Activated B cell treated with CpG ODN at 0.5 μM for 24 hours (primary cell): ENCODE measurements around the gene ACSS1. TPM values are rescaled to one million over a fixed set of nuclear protein-coding genes. Genes with fewer than 3 reads are reported as not detected.

ENCODE experiments used
- ATAC-seq: fragments of 200-7000 bp; cut with Tn5 transposase; one replicate; pipeline ENCODE4 v1.10.0; 2021; ENCODE audit warnings: low read depth, mild to moderate bottlenecking, moderate library complexity
- CTCF ChIA-PET: fragments of 350-600 bp; sonication (Branson Sonifier 250); formaldehyde crosslinking; loops from one replicate; lab custom pipeline; 2021; ENCODE audit warnings: antibody characterized with exemption; lab: Charles Lee
- POLR2A ChIA-PET: fragments of 350-600 bp; sonication (Branson Sonifier 250); formaldehyde crosslinking; loops from one replicate; lab custom pipeline; 2021; ENCODE audit warnings: antibody characterized with exemption; lab: Charles Lee
- DNase-seq: peaks from one replicate; pipeline ENCODE4 v3.0.0; 2022
- H3K27ac Mint-ChIP-seq: one replicate; pipeline ENCODE4 v1.8.0; 2020; ENCODE audit warnings: mixed read lengths
- H3K27me3 Mint-ChIP-seq: one replicate; pipeline ENCODE4 v1.8.0; 2021; ENCODE audit warnings: mixed read lengths
- H3K36me3 Mint-ChIP-seq: one replicate; pipeline ENCODE4 v1.8.0; 2021; ENCODE audit warnings: low read depth, mixed read lengths
- H3K4me1 Mint-ChIP-seq: one replicate; pipeline ENCODE4 v1.8.0; 2021; ENCODE audit warnings: mixed read lengths
- H3K4me3 Mint-ChIP-seq: one replicate; pipeline ENCODE4 v1.8.0; 2020; ENCODE audit warnings: mild to moderate bottlenecking, mixed read lengths
- H3K9me3 Mint-ChIP-seq: one replicate; pipeline ENCODE4 v1.8.0; 2020; ENCODE audit warnings: mixed read lengths
- intact Hi-C: fragments of 100-400 bp; cut with micrococcal nuclease; formaldehyde crosslinking; loops from one replicate; pipeline ENCODE4 v1.15.1; 2024
- total RNA-seq: library from RNA; stranded (reverse); gene quantifications from 2 replicates; pipeline ENCODE4 v1.2.3, GENCODE V29; 2022
- TF ChIP-seq, protein P1 (sequence below): fragments of 200-600 bp; IDR thresholded peaks from one replicate; pipeline ENCODE4 v1.8.0; 2022; ENCODE audit warnings: antibody characterized with exemption, mild to moderate bottlenecking

Gene ACSS1
- total RNA-seq, 1 donor from 2014 or later, result 34.4 TPM

DNA sequence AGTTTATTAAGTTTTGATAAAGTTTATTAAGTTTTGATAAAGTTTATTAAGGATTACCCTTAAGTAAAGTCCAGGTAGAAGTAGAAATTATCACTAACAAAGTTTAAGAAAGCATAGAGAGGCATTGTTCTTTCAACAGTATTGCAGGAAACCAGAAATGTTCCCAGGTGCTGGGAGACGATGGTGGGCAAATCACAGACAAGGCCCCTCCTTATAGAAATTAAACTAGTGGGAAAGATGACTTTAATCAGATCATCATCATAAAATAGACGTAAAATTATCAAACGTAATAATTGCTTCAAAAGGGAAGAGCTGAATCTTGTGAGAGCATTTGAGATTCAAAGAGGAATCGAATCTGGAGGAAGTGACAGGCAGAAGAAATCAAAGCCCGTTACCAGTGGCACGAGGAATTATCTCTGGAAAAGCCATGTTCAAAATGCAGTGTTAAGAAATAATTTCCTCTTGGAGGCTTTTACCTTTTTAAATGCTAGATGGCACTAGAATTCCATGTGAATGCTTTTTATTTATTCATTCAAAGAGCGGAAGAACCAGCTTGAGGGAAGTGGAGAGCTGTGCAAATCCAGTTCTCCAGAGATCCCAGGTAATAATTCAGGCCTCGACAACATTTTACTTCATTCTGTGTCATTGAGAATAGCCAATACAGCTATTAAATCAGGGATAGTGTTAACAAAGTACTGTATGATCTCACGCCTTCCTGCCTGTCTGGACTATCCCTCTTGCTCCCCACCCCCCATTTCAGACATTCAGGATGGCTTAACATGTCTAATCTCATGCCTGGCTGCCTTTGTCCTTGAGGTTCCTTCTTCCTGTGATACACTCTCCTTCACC is 64.4 kb downstream of the ACSS1 start:
- peak overlapping the region; percentile 95 for H3K27ac Mint-ChIP-seq
- intact Hi-C loops, result loop anchor here (1.0 to 5.0 kb wide), 6 partner anchors 253 to 1643 kb away; partner anchors contain the start of genes NANP and NXT1
- ATAC-seq (no peak), DNase-seq (no peak)
- H3K4me1 Mint-ChIP-seq, result peaks cover 45% of the 10 kb centered on the region
- CTCF ChIA-PET, result interaction anchor here (1.0 to 4.7 kb wide), 8 partner anchors 11 to 406 kb away, joined by 3 to 113 read pairs (median 6); no protein-coding TSS in a partner anchor
- no peaks in the 10 kb centered on the region for H3K9me3 Mint-ChIP-seq
- H3K27me3 Mint-ChIP-seq, result no peaks in the 10 kb centered on the region
- H3K4me3 Mint-ChIP-seq, result peak overlapping the region; percentile 92
- TF ChIP-seq, protein P1, sequence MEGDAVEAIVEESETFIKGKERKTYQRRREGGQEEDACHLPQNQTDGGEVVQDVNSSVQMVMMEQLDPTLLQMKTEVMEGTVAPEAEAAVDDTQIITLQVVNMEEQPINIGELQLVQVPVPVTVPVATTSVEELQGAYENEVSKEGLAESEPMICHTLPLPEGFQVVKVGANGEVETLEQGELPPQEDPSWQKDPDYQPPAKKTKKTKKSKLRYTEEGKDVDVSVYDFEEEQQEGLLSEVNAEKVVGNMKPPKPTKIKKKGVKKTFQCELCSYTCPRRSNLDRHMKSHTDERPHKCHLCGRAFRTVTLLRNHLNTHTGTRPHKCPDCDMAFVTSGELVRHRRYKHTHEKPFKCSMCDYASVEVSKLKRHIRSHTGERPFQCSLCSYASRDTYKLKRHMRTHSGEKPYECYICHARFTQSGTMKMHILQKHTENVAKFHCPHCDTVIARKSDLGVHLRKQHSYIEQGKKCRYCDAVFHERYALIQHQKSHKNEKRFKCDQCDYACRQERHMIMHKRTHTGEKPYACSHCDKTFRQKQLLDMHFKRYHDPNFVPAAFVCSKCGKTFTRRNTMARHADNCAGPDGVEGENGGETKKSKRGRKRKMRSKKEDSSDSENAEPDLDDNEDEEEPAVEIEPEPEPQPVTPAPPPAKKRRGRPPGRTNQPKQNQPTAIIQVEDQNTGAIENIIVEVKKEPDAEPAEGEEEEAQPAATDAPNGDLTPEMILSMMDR, result no peak
- POLR2A ChIA-PET, result interaction anchor here (1.0 to 3.3 kb wide), 6 partner anchors 45 to 1644 kb away, joined by 3 to 35 read pairs (median 7); partner anchors contain the start of gene ACSS1
- H3K36me3 Mint-ChIP-seq, result peaks cover 16% of the 10 kb centered on the region

DNA sequence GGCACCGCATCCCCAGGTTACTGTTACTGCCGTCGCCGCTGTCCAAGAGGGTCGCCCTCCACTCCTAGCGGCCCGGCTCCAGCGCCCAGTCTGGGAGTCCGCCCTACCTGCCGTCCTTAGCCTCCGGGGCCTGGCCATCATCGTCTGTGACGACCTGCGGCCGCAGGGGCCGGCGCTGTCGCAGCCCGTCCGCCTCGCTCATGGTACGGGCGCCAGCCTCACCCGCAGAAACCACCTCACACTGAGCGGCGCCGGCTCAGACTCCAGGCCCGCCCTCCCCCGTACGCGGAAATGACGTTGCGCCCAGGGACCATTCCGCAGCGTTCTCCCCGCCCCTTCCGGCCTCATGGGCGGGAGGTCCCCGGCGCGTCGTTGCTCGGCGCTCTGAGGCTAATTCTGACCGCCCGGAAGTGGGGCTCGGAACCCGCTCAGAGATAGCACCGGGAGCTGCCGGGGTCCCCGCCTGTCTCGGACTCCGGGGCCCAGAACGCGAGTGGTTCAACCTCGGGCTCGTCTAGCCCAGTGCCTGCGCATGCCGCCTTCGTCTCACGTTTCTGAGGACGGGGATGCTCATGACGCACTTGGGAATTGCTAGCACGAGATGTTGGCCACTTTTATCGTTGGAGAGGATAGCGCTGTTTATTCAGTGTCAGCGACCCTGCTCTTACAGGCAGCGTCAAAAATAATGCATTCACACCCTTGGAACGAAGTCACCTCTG is 65.3 kb downstream of the ACSS1 start, which contains the start of gene APMAP:
APMAP (minus strand) TSS at position 265 of the 719 bp plus-strand sequence; CDS start at position 202, 63 bp downstream.
- DNase-seq (peak; percentile 97), ATAC-seq (peak; percentile 90)
- ChIA-PET POLR2A (interaction anchor here (1.0 to 3.3 kb wide), 4 partner anchors 46 to 1643 kb away, joined by 3 to 35 read pairs (median 7); partner anchors contain the start of gene ACSS1), CTCF (interaction anchor here (1.7 to 4.7 kb wide), 2 partner anchors 71 to 406 kb away, joined by 9 to 113 read pairs; no protein-coding TSS in a partner anchor)
- H3K27me3 Mint-ChIP-seq, result no peaks in the 10 kb centered on the region
- peaks cover 17% of the 10 kb centered on the region for H3K36me3 Mint-ChIP-seq
- intact Hi-C loops, result loop anchor here (1.0 to 5.0 kb wide), 10 partner anchors 66 to 1642 kb away; partner anchors contain the start of genes ACSS1, ENTPD6, NANP and NXT1
- no peaks in the 10 kb centered on the region for H3K9me3 Mint-ChIP-seq
- H3K4me3 Mint-ChIP-seq, result peak within 1 kb of the TSS; percentile 92
- H3K4me1 Mint-ChIP-seq, result peaks cover 48% of the 10 kb centered on the region
- H3K27ac Mint-ChIP-seq, result peak within 1 kb of the TSS; percentile 95
- TF ChIP-seq, protein P1, result no peak

DNA sequence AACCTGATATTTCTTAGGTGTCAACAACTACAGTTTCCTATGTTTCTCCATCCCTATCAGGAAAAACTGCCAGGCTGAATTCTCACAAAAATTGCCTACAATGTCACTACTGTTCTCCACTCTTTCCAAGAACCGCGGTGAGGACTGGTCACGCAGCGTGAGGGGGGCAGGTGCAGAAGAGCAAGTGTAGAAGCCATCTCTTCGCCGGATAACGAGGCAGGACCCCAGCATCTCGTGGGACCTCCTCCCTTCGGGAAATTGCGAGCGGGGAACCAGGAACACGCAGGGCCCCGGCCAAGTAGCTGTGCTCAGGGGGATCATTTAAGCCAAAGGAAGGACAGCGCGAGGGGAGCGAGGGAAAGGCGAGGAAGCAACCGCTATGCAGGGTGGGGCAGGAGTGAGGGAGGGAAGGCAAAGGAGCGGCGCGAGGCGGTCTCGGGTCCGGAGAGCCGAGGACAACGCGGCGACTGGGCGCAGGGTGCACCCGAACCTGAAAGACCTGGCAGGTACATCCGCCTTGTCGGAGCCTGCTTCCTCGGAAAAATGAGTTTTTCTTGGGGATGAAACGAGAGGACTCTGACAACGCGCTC is 65.9 kb downstream of the ACSS1 start:
- ATAC-seq (peak; percentile 12), DNase-seq (no peak)
- TF ChIP-seq, protein P1, result no peak
- intact Hi-C loops, result loop anchor here (1.0 to 5.0 kb wide), 9 partner anchors 66 to 1641 kb away; partner anchors contain the start of genes ACSS1, ENTPD6, NANP and NXT1
- Mint-ChIP-seq H3K9me3 (no peaks in the 10 kb centered on the region), H3K27ac (peak overlapping the region; percentile 95), H3K4me1 (peaks cover 48% of the 10 kb centered on the region), H3K36me3 (peaks cover 17% of the 10 kb centered on the region), H3K27me3 (no peaks in the 10 kb centered on the region), H3K4me3 (peak overlapping the region; percentile 92)
- POLR2A ChIA-PET, result interaction anchor here (1.7 to 3.3 kb wide), 2 partner anchors 46 to 67 kb away, joined by 7 to 35 read pairs; partner anchors contain the start of gene ACSS1
- CTCF ChIA-PET, result interaction anchor here (4.7 kb wide), 1 partner anchor 72 kb away, joined by 113 read pairs; no protein-coding TSS in a partner anchor

DNA sequence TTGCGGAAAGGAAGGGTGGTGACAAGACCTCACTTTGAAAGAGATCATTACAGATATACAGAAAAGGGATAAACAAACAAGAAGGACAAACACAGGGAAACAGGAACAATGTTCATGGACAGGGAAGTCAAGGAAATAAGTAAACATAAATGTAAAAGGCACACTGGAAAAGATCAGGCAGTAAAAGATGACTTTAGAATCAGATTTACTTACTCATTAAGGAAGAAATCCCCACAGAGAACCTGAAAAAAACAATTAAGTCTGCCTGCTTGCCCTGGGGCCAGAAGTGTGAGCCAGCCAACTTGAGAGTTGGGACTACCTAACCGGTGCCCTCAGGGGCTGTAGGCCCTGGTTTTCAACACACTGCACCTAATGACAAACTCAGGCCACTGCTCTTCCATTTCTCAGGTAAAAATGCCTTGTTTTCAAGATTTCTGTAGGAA is 67.1 kb downstream of the ACSS1 start:
- intact Hi-C loops, result loop anchor here (5.0 kb wide), 2 partner anchors 326 to 1054 kb away; no protein-coding TSS in a partner anchor
- Mint-ChIP-seq H3K27me3 (no peaks in the 10 kb centered on the region), H3K36me3 (peaks cover 17% of the 10 kb centered on the region), H3K9me3 (no peaks in the 10 kb centered on the region), H3K27ac (no peak overlapping the region), H3K4me1 (peaks cover 48% of the 10 kb centered on the region), H3K4me3 (peak overlapping the region; percentile 92)
- CTCF ChIA-PET, result no interaction called here
- DNase-seq (no peak), ATAC-seq (no peak)
- POLR2A ChIA-PET, result interaction anchor here (3.3 kb wide), 1 partner anchor 68 kb away, joined by 35 read pairs; the partner anchor contains the start of gene ACSS1
- TF ChIP-seq, protein P1, result no peak
